WTC11 (cell line): ENCODE data around the gene TMEM207. TPM values are rescaled to one million over a fixed set of nuclear protein-coding genes. Genes with fewer than 3 reads are reported as not detected.

Experiments
- ATAC-seq: fragments of 200-7000 bp; cut with Tn5 transposase; 2 replicates; pipeline ENCODE4 v1.10.0; 2021; ENCODE audit warnings: mild to moderate bottlenecking, moderate library complexity
- Bru-seq: library from RNA; stranded (reverse); fragments of 400-500 nt; gene quantifications from one replicate; lab custom pipeline; 2021; lab: Mats Ljungman, UMichigan
- CTCF ChIA-PET: fragments of 300-600 bp; sonication (Branson Sonifier 250); formaldehyde crosslinking; loops from one replicate; lab custom pipeline; 2021; ENCODE audit warnings: antibody characterized with exemption; lab: Charles Lee
- POLR2A ChIA-PET: fragments of 350-600 bp; sonication (Branson Sonifier 250); formaldehyde crosslinking; loops from one replicate; lab custom pipeline; 2021; ENCODE audit warnings: antibody characterized with exemption; lab: Charles Lee
- DNase-seq: peaks from one replicate; pipeline ENCODE4 v3.0.0; 2021; ENCODE audit warnings: low spot score
- H3K27ac Mint-ChIP-seq: 2 replicates; pipeline ENCODE4 v1.8.0; 2021; ENCODE audit warnings: mixed read lengths
- H3K27me3 Mint-ChIP-seq: 2 replicates; pipeline ENCODE4 v1.8.0; 2021; ENCODE audit warnings: low read depth, mild to moderate bottlenecking, moderate library complexity, mixed read lengths
- H3K36me3 Mint-ChIP-seq: 2 replicates; pipeline ENCODE4 v1.8.0; 2021; ENCODE audit warnings: mixed read lengths
- H3K4me1 Mint-ChIP-seq: 2 replicates; pipeline ENCODE4 v1.8.0; 2022; ENCODE audit warnings: mixed read lengths
- H3K4me3 Mint-ChIP-seq: 2 replicates; pipeline ENCODE4 v1.8.0; 2021; ENCODE audit warnings: mild to moderate bottlenecking, moderate library complexity, mixed read lengths
- H3K9me3 Mint-ChIP-seq: 2 replicates; pipeline ENCODE4 v1.8.0; 2021; ENCODE audit warnings: mixed read lengths
- ATF3 ChIP-seq: sonication (generic); formaldehyde crosslinking; conservative IDR thresholded peaks from 2 replicates; pipeline ENCODE4 v1.8.1; 2022; ENCODE audit warnings: mild to moderate bottlenecking, missing genetic modification reagents
- ELF4 ChIP-seq: sonication (generic); formaldehyde crosslinking; IDR thresholded peaks from 2 replicates; pipeline ENCODE4 v1.8.1; 2022; ENCODE audit warnings: low read depth, mild to moderate bottlenecking, moderate library complexity, missing genetic modification reagents
- ERG ChIP-seq: fragments of 250-450 bp; sonication (Bioruptor Pico); IDR thresholded peaks from 2 replicates; pipeline ENCODE4 v1.8.0; 2021; ENCODE audit warnings: mild to moderate bottlenecking
- ESRRA ChIP-seq: sonication (generic); formaldehyde crosslinking; IDR thresholded peaks from 2 replicates; pipeline ENCODE4 v1.8.1; 2022; ENCODE audit warnings: mild to moderate bottlenecking, missing genetic modification reagents, borderline replicate concordance
- FOXK1 ChIP-seq: sonication (generic); formaldehyde crosslinking; IDR thresholded peaks from 2 replicates; pipeline ENCODE4 v1.8.0; 2022; ENCODE audit warnings: mild to moderate bottlenecking, moderate library complexity, missing genetic modification reagents
- GABPB1 ChIP-seq: sonication (generic); formaldehyde crosslinking; IDR thresholded peaks from 2 replicates; pipeline ENCODE4 v1.8.1; 2023; ENCODE audit warnings: mild to moderate bottlenecking, missing genetic modification reagents
- GRHL2 ChIP-seq: fragments of 250-450 bp; sonication (Bioruptor Pico); IDR thresholded peaks from 2 replicates; pipeline ENCODE4 v1.8.0; 2022; ENCODE audit warnings: mild to moderate bottlenecking, moderate library complexity; ENCODE audit not compliant: insufficient replicate concordance, severe bottlenecking
- HMGXB4 ChIP-seq: sonication (generic); formaldehyde crosslinking; IDR thresholded peaks from 2 replicates; pipeline ENCODE4 v1.8.1; 2023; ENCODE audit warnings: mild to moderate bottlenecking, moderate library complexity, missing genetic modification reagents
- MXD4 ChIP-seq: fragments of 250-450 bp; sonication (Bioruptor Pico); IDR thresholded peaks from 2 replicates; pipeline ENCODE4 v1.8.0; 2021; ENCODE audit warnings: mild to moderate bottlenecking, moderate library complexity, borderline replicate concordance
- NFATC4 ChIP-seq: fragments of 250-450 bp; sonication (Bioruptor Pico); IDR thresholded peaks from 2 replicates; pipeline ENCODE4 v1.9.0; 2021; ENCODE audit warnings: mild to moderate bottlenecking
- PRDM15 ChIP-seq: sonication (generic); formaldehyde crosslinking; IDR thresholded peaks from 2 replicates; pipeline ENCODE4 v1.8.0; 2022; ENCODE audit warnings: missing genetic modification reagents
- PREB ChIP-seq: sonication (generic); formaldehyde crosslinking; IDR thresholded peaks from 2 replicates; pipeline ENCODE4 v1.8.1; 2022; ENCODE audit warnings: mild to moderate bottlenecking, missing genetic modification reagents, moderate library complexity, borderline replicate concordance
- RORB ChIP-seq: fragments of 250-450 bp; sonication (Bioruptor Pico); IDR thresholded peaks from 2 replicates; pipeline ENCODE4 v1.9.0; 2021; ENCODE audit warnings: mild to moderate bottlenecking
- ZBTB21 ChIP-seq: sonication (generic); formaldehyde crosslinking; IDR thresholded peaks from 2 replicates; pipeline ENCODE4 v1.8.1; 2023; ENCODE audit warnings: mild to moderate bottlenecking, missing genetic modification reagents, borderline replicate concordance
- ZNF263 ChIP-seq: sonication (generic); formaldehyde crosslinking; IDR thresholded peaks from 2 replicates; pipeline ENCODE4 v1.8.1; 2022; ENCODE audit warnings: low read depth, mild to moderate bottlenecking, moderate library complexity, missing genetic modification reagents
- long read RNA-seq, 3 experiments: library from RNA in 1 of 3; library from capped mRNA in 1 of 3; library from polyadenylated mRNA in 1 of 3; unstranded in 2 of 3; stranded (forward) in 1 of 3; transcript quantifications; one replicate each; pipeline ENCODE4 v2.0.0, GENCODE V29; 2021
- total RNA-seq: library from RNA; stranded (reverse); gene quantifications from 3 replicates; pipeline ENCODE4 v1.2.3, GENCODE V29; 2021

Gene TMEM207
- total RNA-seq: not detected in 3 replicates
- percentile 2 among the genes with signal in this experiment for Bru-seq, nascent RNA
- long read RNA-seq, experiment 1: 0 reads
- long read RNA-seq, experiment 2: 0 reads
- long read RNA-seq, experiment 3: 0 reads

- Mint-ChIP-seq H3K27ac (no peak within 1 kb of the TSS), H3K9me3 (no peaks in the 10 kb centered on the region), H3K27me3 (no peaks in the 10 kb centered on the region), H3K4me1 (0 out of 2 replicates have a peak, but pooled peaks cover 3% of the 10 kb centered on the region), H3K36me3 (no peaks in the 10 kb centered on the region), H3K4me3 (no peak within 1 kb of the TSS)
- no peak for DNase-seq
- POLR2A ChIA-PET: no interaction called here
- no peak for ATAC-seq
- TF ChIP-seq GRHL2 (CRISPR knock-in tag): no peak
- no peak for TF ChIP-seq RORB (CRISPR knock-in tag)
- no peak for TF ChIP-seq ESRRA (CRISPR knock-in tag)
- no peak for TF ChIP-seq MXD4 (CRISPR knock-in tag)
- CTCF ChIA-PET: no interaction called here
These were observed at the start of gene TMEM207 for GRCh38 chr3:190449801-190450200. TSS of gene TMEM207 (minus strand) at chr3:190449901. CDS start at chr3:190449809, 92 bp downstream.

DNA sequence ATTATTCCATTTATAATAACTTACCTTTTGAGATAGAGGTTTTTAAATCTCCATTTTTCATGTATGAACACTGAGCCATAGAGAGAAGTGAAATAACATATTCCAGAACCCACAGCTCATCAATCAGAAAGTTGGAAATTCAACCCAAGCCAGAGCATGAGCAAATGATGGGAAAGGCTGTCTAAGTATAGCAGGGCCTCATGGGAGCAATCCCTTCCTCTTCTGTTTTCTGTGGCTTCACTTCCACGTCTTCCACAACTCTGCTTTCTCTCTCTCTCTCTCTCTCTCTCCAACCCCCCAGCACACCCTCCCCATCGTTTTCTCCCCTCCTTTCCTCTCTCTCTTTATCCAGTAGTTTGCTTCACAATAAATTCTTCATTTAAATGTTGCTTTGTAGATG, 49.4 kb upstream of the TMEM207 start:
- Mint-ChIP-seq H3K4me1 (0 out of 2 replicates have a peak, but pooled peaks cover 4% of the 10 kb centered on the region), H3K27ac (no peak overlapping the region), H3K4me3 (no peak overlapping the region), H3K36me3 (no peaks in the 10 kb centered on the region), H3K9me3 (no peaks in the 10 kb centered on the region), H3K27me3 (no peaks in the 10 kb centered on the region)
- no peak for DNase-seq
- ATAC-seq: no peak
- ChIA-PET POLR2A (no interaction called here), CTCF (interaction anchor here (0.6 kb wide), 1 partner anchor 1211 kb away, joined by 3 read pairs; no protein-coding TSS in a partner anchor)
- 0 out of 2 replicates have a peak, but pooled peaks have one; percentile 39 for TF ChIP-seq PRDM15 (CRISPR knock-in tag)
- TF ChIP-seq ESRRA (CRISPR knock-in tag): no peak

DNA sequence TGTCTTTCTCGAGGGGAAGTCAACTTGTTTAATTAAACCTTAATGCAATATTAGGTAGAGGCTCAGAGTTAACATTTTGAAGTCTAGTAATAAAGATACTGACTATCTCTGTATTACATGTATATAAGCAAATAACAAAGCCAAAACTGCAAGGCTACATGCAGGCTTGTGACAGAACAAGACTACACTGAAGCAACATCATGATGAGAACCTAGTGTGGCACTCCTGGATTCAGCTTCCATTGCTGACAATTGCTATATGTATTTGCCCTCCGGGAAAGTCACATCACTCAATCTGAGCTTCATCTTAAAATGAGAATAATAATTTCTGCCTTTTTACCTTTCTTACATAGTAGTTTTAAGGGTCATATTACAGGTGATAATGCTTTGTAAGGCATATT, 48.6 kb upstream of the TMEM207 start:
- Mint-ChIP-seq H3K36me3 (no peaks in the 10 kb centered on the region), H3K27me3 (no peaks in the 10 kb centered on the region), H3K9me3 (no peaks in the 10 kb centered on the region), H3K4me1 (no peaks in the 10 kb centered on the region; the same call in 1 of the 2 replicates), H3K27ac (no peak overlapping the region), H3K4me3 (no peak overlapping the region)
- ATAC-seq (no peak), DNase-seq (no peak)
- POLR2A ChIA-PET: no interaction called here
- TF ChIP-seq NFATC4 (CRISPR knock-in tag): no peak
- TF ChIP-seq ZNF263 (CRISPR knock-in tag): no peak
- TF ChIP-seq GRHL2 (CRISPR knock-in tag): no peak
- no peak for TF ChIP-seq ELF4 (CRISPR knock-in tag)
- TF ChIP-seq ESRRA (CRISPR knock-in tag): no peak
- TF ChIP-seq ERG (CRISPR knock-in tag): no peak
- TF ChIP-seq PREB: no peak
- TF ChIP-seq FOXK1 (CRISPR knock-in tag): no peak
- CTCF ChIA-PET: no interaction called here

- Mint-ChIP-seq H3K9me3 (no peaks in the 10 kb centered on the region), H3K27me3 (no peaks in the 10 kb centered on the region), H3K36me3 (no peaks in the 10 kb centered on the region), H3K4me1 (peaks cover 5% of the 10 kb centered on the region; the same call in 1 of the 2 replicates), H3K27ac (no peak overlapping the region), H3K4me3 (no peak overlapping the region)
- ATAC-seq (no peak), DNase-seq (no peak)
- ChIA-PET POLR2A (no interaction called here), CTCF (no interaction called here)
- no peak for TF ChIP-seq ZBTB21 (CRISPR knock-in tag)
- TF ChIP-seq HMGXB4 (CRISPR knock-in tag): no peak
- no peak for TF ChIP-seq GABPB1 (CRISPR knock-in tag)
- no peak for TF ChIP-seq PRDM15 (CRISPR knock-in tag)
- TF ChIP-seq ATF3 (CRISPR knock-in tag): no peak
These were observed 48.1 kb upstream of the TMEM207 start for GRCh38 chr3:190497811-190498210.
